BJ (cell line): Measurements from ENCODE around the gene ERI3. TPM values are rescaled to one million over a fixed set of nuclear protein-coding genes. Genes with fewer than 3 reads are reported as not detected.
"Not testable (repeated sequence)": the region's sequence is repeated elsewhere in the genome, so short reads cannot be mapped to it uniquely, and the experiment has no call there.

Experiments used
- CTCF ChIA-PET: fragments of 350-600 bp; formaldehyde crosslinking; extraction: SDS; loops from one replicate; lab custom pipeline; 2021; ENCODE audit warnings: antibody characterized with exemption, inconsistent platforms; lab: Yijun Ruan, JAX
- POLR2A ChIA-PET: fragments of 300-600 bp; sonication (Branson Sonifier 250); formaldehyde crosslinking; extraction: SDS; loops from one replicate; lab custom pipeline; 2021; ENCODE audit warnings: antibody characterized with exemption; lab: Charles Lee
- DNase-seq: peaks from one replicate; pipeline ENCODE4 v3.0.0-alpha.2; 2011; ENCODE audit warnings: low read depth
- H3K27me3 ChIP-seq: 2 replicates; pipeline ENCODE4 v1.6.0; 2011; ENCODE audit warnings: low read length; ENCODE audit not compliant: control insufficient read depth, insufficient read depth
- H3K36me3 ChIP-seq: 2 replicates; pipeline ENCODE4 v1.5.1; 2011; ENCODE audit warnings: low read length; ENCODE audit not compliant: control insufficient read depth, insufficient read depth
- H3K4me3 ChIP-seq: 2 replicates; pipeline ENCODE4 v1.5.1; 2011; ENCODE audit warnings: low read depth, mild to moderate bottlenecking, control low read depth, low read length
- polyA plus RNA-seq: library from polyadenylated mRNA; depleted of rRNA; stranded (reverse); fragments of >200 nt; gene quantifications from 2 replicates; pipeline ENCODE4 v1.2.3, GENCODE V29; 2011
- TF ChIP-seq, protein P1 (sequence below): IDR thresholded peaks from 2 replicates; pipeline ENCODE4 v1.5.1; 2011; ENCODE audit warnings: low read depth, mild to moderate bottlenecking, control low read depth, inconsistent platforms, low read length, moderate library complexity; ENCODE audit not compliant: insufficient read depth

Gene ERI3
- polyA plus RNA-seq, 1 experiment: 75.4 TPM

DNA sequence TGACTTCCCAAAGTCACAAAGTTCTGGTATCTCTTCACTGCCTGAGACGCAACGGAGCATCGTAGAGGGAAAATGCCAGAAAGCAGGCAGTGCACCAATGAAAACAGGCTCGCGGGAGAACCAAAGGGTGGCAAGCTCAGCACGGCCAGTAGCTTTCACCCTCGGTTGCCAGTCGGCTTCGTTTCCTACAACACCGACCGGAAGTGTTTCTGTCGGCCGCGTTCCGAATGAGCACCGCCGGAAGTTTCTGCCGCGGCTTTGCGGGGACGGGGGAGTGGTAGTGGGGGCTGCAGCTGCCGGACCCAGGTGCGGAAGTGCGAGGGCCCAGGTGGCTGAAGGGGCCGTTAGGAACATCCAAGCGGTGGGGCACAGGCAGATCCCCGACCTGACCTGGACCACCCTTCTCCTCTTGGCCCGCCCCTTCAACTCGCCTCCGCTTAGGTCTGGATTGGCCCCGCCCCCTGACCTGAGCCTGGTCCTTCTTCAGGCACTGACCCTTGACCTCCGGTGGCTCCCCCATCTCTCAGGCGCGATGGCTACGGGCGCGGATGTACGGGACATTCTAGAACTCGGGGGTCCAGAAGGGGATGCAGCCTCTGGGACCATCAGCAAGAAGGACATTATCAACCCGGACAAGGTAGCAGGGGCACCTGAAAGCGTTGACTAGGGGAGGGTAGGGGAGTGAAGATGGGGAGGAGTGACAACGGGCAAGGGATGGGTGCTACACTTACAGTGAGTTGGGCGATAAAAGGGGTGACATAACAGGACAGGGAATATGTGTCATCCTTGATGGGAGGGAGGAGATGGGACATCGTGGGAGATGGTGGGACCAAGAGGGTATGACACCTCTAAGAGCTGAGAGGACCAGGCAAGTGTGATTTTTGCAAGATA, 141.6 kb downstream of the ERI3 start, which contains the start of gene DMAP1:
TSS of gene DMAP1 (plus strand) at position 250 of the 891 bp plus-strand sequence. CDS start at position 533, 283 bp downstream.
- ChIA-PET CTCF (interaction anchor here (0.7 to 8.6 kb wide), 9 partner anchors 9 to 1292 kb away, joined by 3 to 88 read pairs (median 4); partner anchors contain the start of gene SLC6A9), POLR2A (interaction anchor here (0.6 to 0.7 kb wide), 2 partner anchors 15 to 558 kb away, joined by 4 read pairs; no protein-coding TSS in a partner anchor)
- peak within 1 kb of the TSS; percentile 52 for H3K4me3 ChIP-seq
- peaks cover 9% of the 10 kb centered on the region for H3K36me3 ChIP-seq
- peak; percentile 7 for DNase-seq
- no peaks in the 10 kb centered on the region for H3K27me3 ChIP-seq
- TF ChIP-seq, protein P1, sequence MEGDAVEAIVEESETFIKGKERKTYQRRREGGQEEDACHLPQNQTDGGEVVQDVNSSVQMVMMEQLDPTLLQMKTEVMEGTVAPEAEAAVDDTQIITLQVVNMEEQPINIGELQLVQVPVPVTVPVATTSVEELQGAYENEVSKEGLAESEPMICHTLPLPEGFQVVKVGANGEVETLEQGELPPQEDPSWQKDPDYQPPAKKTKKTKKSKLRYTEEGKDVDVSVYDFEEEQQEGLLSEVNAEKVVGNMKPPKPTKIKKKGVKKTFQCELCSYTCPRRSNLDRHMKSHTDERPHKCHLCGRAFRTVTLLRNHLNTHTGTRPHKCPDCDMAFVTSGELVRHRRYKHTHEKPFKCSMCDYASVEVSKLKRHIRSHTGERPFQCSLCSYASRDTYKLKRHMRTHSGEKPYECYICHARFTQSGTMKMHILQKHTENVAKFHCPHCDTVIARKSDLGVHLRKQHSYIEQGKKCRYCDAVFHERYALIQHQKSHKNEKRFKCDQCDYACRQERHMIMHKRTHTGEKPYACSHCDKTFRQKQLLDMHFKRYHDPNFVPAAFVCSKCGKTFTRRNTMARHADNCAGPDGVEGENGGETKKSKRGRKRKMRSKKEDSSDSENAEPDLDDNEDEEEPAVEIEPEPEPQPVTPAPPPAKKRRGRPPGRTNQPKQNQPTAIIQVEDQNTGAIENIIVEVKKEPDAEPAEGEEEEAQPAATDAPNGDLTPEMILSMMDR: peak; percentile 7; the same call in 1 of the 2 replicates

DNA sequence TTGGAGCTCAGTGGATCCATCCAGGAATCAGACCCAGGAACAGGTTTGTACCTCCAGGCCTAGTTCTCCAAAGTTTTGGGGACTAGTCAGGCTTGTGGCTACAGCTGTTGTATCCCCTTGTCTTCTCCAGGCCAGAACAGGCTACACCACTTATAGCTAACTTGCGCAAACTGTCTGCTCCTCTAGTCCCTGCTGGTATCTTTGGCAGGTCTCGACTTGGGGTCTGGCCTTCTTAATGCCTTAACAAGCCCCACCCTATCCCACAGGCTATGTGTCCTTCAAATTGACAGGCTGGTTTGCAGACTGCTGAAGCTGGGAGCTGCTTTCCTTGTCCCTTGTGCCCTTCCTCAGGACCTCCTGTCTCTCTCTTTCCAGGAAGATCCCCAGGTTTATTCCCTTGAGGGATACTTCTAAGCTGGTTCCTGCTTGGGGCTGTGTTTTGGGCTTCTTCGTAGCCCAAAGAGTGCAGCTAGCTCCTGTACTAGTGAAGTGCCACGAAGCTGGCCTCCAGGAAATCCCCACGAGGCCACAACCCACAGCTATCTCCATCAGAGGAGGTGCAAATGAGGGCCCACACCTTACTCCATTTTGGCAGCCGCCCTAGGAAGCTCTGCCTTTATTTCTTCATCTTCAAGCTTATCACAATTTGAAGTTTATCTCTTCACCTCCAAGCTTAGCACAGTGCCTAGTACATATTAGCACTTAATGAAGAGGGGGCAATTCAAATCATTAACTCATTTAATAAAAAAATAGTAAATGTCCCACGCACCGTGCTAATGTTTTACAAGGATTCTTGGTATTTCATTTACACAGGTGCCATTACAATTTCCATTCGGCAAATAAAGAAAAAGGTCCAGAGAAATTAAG, 142.5 kb downstream of the ERI3 start:
- H3K4me3 ChIP-seq: peak overlapping the region; percentile 52
- TF ChIP-seq, protein P1: no peak
- DNase-seq: no peak
- POLR2A ChIA-PET: interaction anchor here (0.7 kb wide), 1 partner anchor 14 kb away, joined by 4 read pairs; no protein-coding TSS in a partner anchor
- CTCF ChIA-PET: interaction anchor here (0.7 to 2.5 kb wide), 9 partner anchors 10 to 1291 kb away, joined by 3 to 11 read pairs (median 4); partner anchors contain the start of gene SLC6A9
- 0 out of 2 replicates have a peak, but pooled peaks cover 2% of the 10 kb centered on the region for H3K36me3 ChIP-seq
- no peaks in the 10 kb centered on the region for H3K27me3 ChIP-seq

DNA sequence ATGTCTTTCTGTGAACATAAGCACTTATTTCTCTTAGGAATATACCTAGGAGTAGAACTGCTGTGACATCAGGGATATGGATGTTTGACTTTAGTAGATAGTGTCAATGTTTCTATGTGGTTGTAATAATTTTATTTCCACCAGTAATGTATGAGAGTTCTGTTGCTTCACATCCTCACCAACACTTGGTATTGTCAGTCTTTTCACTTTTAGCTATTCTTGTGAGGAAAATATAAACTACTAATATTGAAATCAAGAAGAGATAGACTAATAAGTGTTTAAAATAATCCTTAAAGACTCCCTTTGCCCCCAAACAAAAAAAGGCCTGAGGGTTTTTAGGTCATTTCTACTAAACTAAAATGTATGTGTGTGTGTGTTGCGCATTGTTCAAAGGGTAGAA, 144.5 kb downstream of the ERI3 start:
- H3K27me3 ChIP-seq: no peaks in the 10 kb centered on the region
- ChIA-PET POLR2A (no interaction called here), CTCF (no interaction called here)
- DNase-seq: no peak
- 0 out of 2 replicates have a peak, but pooled peaks cover 2% of the 10 kb centered on the region for H3K36me3 ChIP-seq
- H3K4me3 ChIP-seq: no peak overlapping the region
- TF ChIP-seq, protein P1: no peak

DNA sequence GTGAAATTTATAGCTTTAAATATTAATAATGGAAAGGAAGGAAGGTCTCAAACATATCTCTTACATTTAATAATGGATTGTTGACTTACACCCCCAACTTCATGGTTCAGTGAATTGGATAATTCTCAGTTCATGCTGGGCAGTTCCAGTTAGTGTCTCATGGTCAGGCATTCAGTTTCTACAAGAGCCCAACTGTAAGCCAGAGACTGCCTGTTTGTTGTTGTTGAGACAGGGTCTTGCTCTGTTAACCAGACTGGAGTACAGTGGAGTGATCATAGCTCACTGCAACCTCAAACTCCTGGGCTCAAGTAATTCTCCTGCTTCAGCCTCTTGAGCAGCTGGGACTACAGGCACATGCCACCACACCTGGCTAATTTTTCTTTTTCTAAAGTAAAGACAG, 146.8 kb downstream of the ERI3 start:
- ChIA-PET CTCF (interaction anchor here (1.4 kb wide), 1 partner anchor 10 kb away, joined by 4 read pairs; no protein-coding TSS in a partner anchor), POLR2A (no interaction called here)
- TF ChIP-seq, protein P1: no peak
- DNase-seq: no peak
- Histone ChIP-seq H3K27me3 (no peaks in the 10 kb centered on the region), H3K4me3 (no peak overlapping the region), H3K36me3 (no peaks in the 10 kb centered on the region)

DNA sequence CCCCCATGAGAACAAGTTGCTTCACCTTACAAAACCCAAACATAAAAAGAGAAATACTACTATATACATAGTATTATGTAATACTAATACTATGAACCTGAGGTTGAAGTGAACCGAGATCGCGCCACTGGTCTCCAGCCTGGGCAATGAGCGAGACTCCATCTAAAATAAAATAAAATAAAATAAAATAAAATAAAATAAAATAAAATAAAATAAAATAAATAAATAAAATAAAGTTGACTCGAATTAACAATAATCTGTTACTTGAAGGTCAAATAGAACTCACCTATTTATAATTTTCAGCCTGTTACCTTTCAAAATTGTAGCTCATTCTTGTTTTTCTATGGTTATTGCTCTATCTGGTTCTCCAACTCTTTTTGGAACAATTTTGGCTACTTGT, 148.5 kb downstream of the ERI3 start:
- POLR2A ChIA-PET, CTCF ChIA-PET: not testable (repeated sequence)

More for the DNA sequence above, 148.5 kb downstream of the ERI3 start:
- H3K4me3 ChIP-seq, DNase-seq, H3K36me3 ChIP-seq, H3K27me3 ChIP-seq: not testable (repeated sequence)
